ENCODE results near the gene GPR161. TPM values are rescaled to one million over a fixed set of nuclear protein-coding genes. Genes with fewer than 3 reads are reported as not detected.

The GPR161 gene
- total and polyA plus RNA-seq, 9 of the 15 experiments (the other 6 are each of a cell fraction or from before 2014, with no cell fraction given): 0.15 to 2.4 (median 0.76) TPM

DNA sequence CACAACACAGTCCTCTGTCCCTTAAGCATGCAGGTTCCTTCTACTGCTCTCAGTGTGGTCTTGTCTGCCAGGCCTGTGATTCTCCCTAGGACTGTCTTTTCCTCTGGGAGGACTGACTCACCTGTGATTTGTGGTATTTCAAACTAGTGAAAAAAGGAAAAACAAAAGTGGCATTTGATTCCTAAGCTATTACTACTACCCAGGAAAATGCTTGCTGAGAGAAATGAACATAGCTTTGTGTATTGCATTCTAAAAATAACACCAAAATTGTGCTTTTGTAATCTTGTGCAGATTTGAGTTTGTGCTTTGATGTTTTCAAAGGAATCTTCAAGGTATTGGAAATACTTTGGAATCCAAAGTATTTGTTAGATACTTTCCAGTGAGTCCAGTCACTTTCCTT lies 57.0 kb downstream of the GPR161 start:
- Histone ChIP-seq H3K27me3 (ENCODE audit: control insufficient read depth in 2 of 2, insufficient read depth in 2 of 2, low read length in 2 of 2) (no peaks in the 10 kb centered on the region), H3K4me1 (replicated peaks in 1 of 2; ENCODE audit: control insufficient read depth in 2 of 2, insufficient read depth in 2 of 2, low read length in 2 of 2) (peaks cover 1 to 5% of the 10 kb centered on the region in 2 experiments; a peak in 3 of 5 replicates), H3K27ac (ENCODE audit: extremely low read depth, low read depth, low read length) (no peak overlapping the region), H2AFZ (ENCODE audit: low read depth, low read length) (no peak overlapping the region), H3K9me1 (ENCODE audit: control insufficient read depth, insufficient read depth, low read length) (no peaks in the 10 kb centered on the region), H3K9me3 (replicated peaks; ENCODE audit: control insufficient read depth, insufficient read depth, low read depth, low read length) (no peaks in the 10 kb centered on the region), H3K9ac (ENCODE audit: insufficient read depth in 1 of 2, low read depth in 2 of 2, low read length in 2 of 2) (no peak overlapping the region), H3K36me3 (ENCODE audit: control insufficient read depth, insufficient read depth, low read length) (peaks cover 42% of the 10 kb centered on the region; the same call in 2 of the 3 replicates), H4K20me1 (replicated peaks; ENCODE audit: control insufficient read depth, insufficient read depth, low read length) (no peaks in the 10 kb centered on the region), H3K4me3 (no peak overlapping the region), H3K4me2 (ENCODE audit: insufficient read depth, low read length) (no peak overlapping the region), H3K79me2 (ENCODE audit: control insufficient read depth, insufficient read depth, low read length) (no peaks in the 10 kb centered on the region)
- DNase-seq (ENCODE audit: extremely low read depth in 1 of 4, low spot score in 3 of 4) (no peak), ATAC-seq (no peak), FAIRE-seq (no peak)
- intact Hi-C loops (cut with micrococcal nuclease) (loop anchor here (5.0 to 10.0 kb wide), 4 partner anchors 142 to 475 kb away; partner anchors contain the start of genes DCAF6 and MPC2), in situ Hi-C loops (cut with MboI) (loop anchor here (5.0 kb wide), 1 partner anchor 362 kb away; no protein-coding TSS in a partner anchor)
- ChIA-PET CTCF (ENCODE audit: low intra/inter-chr PET ratio) (no interaction called here), POLR2A (interaction anchor here (0.6 to 0.7 kb wide), 2 partner anchors 11 to 31 kb away, joined by 3 to 4 read pairs; no protein-coding TSS in a partner anchor)
- no peak for TF ChIP-seq ILF3 (IDR thresholded peaks at IDR 0.05; ENCODE audit: borderline replicate concordance)
- TF ChIP-seq BDP1 (IDR thresholded peaks at IDR 0.05; ENCODE audit: insufficient read depth, insufficient read length): no peak
- TF ChIP-seq, protein P1, sequence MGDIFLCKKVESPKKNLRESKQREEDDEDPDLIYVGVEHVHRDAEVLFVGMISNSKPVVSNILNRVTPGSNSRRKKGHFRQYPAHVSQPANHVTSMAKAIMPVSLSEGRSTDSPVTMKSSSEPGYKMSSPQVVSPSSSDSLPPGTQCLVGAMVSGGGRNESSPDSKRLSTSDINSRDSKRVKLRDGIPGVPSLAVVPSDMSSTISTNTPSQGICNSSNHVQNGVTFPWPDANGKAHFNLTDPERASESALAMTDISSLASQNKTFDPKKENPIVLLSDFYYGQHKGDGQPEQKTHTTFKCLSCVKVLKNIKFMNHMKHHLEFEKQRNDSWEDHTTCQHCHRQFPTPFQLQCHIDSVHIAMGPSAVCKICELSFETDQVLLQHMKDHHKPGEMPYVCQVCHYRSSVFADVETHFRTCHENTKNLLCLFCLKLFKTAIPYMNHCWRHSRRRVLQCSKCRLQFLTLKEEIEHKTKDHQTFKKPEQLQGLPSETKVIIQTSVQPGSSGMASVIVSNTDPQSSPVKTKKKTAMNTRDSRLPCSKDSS (IDR thresholded peaks at IDR 0.05; ENCODE audit: low read depth, partially characterized antibody): no peak
- TF ChIP-seq U2AF2 (optimal IDR thresholded peaks at IDR 0.05; ENCODE audit: low read depth, low read length): no peak
- no peak for TF ChIP-seq HNRNPUL1 (IDR thresholded peaks at IDR 0.05; ENCODE audit: low read length)
- no peak for TF ChIP-seq SMC3 (conservative IDR thresholded peaks at IDR 0.05; ENCODE audit: insufficient read depth, low read depth, low read length)
- TF ChIP-seq KLF6 (CRISPR knock-in tag; IDR thresholded peaks at IDR 0.05; ENCODE audit: borderline replicate concordance): no peak
- TF ChIP-seq ASH1L (IDR thresholded peaks at IDR 0.05; ENCODE audit: borderline replicate concordance, low read depth, partially characterized antibody): no peak
- no peak for TF ChIP-seq NFATC3 (IDR thresholded peaks at IDR 0.05)
- no peak for TF ChIP-seq SAP30 (IDR thresholded peaks at IDR 0.05; ENCODE audit: borderline replicate concordance, insufficient read depth, low read depth, low read length, poor library complexity, severe bottlenecking)
- no TSS peak for BruUV-seq (replicated peaks)

Measured in K562 (cell line).